Neural crest cell (in vitro differentiated cells): ENCODE measurements around the gene SYDE1. TPM values are rescaled to one million over a fixed set of nuclear protein-coding genes. Genes with fewer than 3 reads are reported as not detected.

Experiments
- DNase-seq: peaks from one replicate; pipeline ENCODE4 v3.0.0; 2021; ENCODE audit warnings: low read depth, mixed read lengths, low spot score
- H3K27ac Mint-ChIP-seq: one replicate; pipeline ENCODE4 v1.8.0; 2021; ENCODE audit warnings: mild to moderate bottlenecking, mixed read lengths; ENCODE audit not compliant: unreplicated experiment
- H3K27me3 Mint-ChIP-seq: 2 replicates; pipeline ENCODE4 v1.8.0; 2021; ENCODE audit warnings: low read depth, mild to moderate bottlenecking, mixed read lengths
- H3K36me3 Mint-ChIP-seq: 2 replicates; pipeline ENCODE4 v1.8.0; 2021; ENCODE audit warnings: low read depth, mild to moderate bottlenecking, mixed read lengths
- H3K4me1 Mint-ChIP-seq: 2 replicates; pipeline ENCODE4 v1.8.0; 2021; ENCODE audit warnings: mixed read lengths
- H3K4me3 Mint-ChIP-seq: one replicate; pipeline ENCODE4 v1.8.0; 2021; ENCODE audit warnings: mild to moderate bottlenecking, mixed read lengths
- H3K9me3 Mint-ChIP-seq: 2 replicates; pipeline ENCODE4 v1.8.0; 2021; ENCODE audit warnings: mixed read lengths
- CTCF ChIP-seq: fragments of 200-600 bp; sonication (generic); conservative IDR thresholded peaks from 2 replicates; pipeline ENCODE4 v1.5.0; 2021; ENCODE audit warnings: antibody characterized with exemption, mild to moderate bottlenecking
- total RNA-seq: library from RNA; stranded (reverse); gene quantifications from 2 replicates; pipeline ENCODE4 v1.2.1, GENCODE V29; 2021

SYDE1 gene
- total RNA-seq, 1 donor from 2014 or later = 24.7 TPM

GRCh38 chr19:15104411-15104810 lies 2.8 kb upstream of the SYDE1 start:
- Mint-ChIP-seq H3K4me1 (peaks cover 15% of the 10 kb centered on the region), H3K4me3 (peak overlapping the region; percentile 56), H3K36me3 (peaks cover 13% of the 10 kb centered on the region), H3K27ac (no peak overlapping the region), H3K9me3 (peaks cover 18% of the 10 kb centered on the region), H3K27me3 (peaks cover 3% of the 10 kb centered on the region)
- no peak for TF ChIP-seq CTCF
- DNase-seq = no peak

GRCh38 chr19:15105044-15105443 lies 2.2 kb upstream of the SYDE1 start:
- no peak for TF ChIP-seq CTCF
- Mint-ChIP-seq H3K4me3 (peak overlapping the region; percentile 56), H3K27ac (no peak overlapping the region), H3K9me3 (peaks cover 18% of the 10 kb centered on the region), H3K4me1 (peaks cover 15% of the 10 kb centered on the region), H3K36me3 (peaks cover 13% of the 10 kb centered on the region), H3K27me3 (peaks cover 3% of the 10 kb centered on the region)
- no peak for DNase-seq

GRCh38 chr19:15108145-15108844 lies 1.1 kb downstream of the SYDE1 start:
- Mint-ChIP-seq H3K4me1 (peaks cover 15% of the 10 kb centered on the region), H3K36me3 (peaks cover 21% of the 10 kb centered on the region), H3K27me3 (peaks cover 3% of the 10 kb centered on the region), H3K9me3 (peaks cover 12% of the 10 kb centered on the region), H3K27ac (peak overlapping the region; percentile 86), H3K4me3 (peak overlapping the region; percentile 79)
- DNase-seq = no peak
- no peak for TF ChIP-seq CTCF

- peak overlapping the region; percentile 79 for H3K4me3 Mint-ChIP-seq
- no peak for TF ChIP-seq CTCF
- no peak overlapping the region for H3K27ac Mint-ChIP-seq
- no peak for DNase-seq
- H3K4me1 Mint-ChIP-seq = peaks cover 15% of the 10 kb centered on the region
- H3K9me3 Mint-ChIP-seq = peaks cover 8% of the 10 kb centered on the region
- H3K27me3 Mint-ChIP-seq = peaks cover 2% of the 10 kb centered on the region
- peaks cover 17% of the 10 kb centered on the region for H3K36me3 Mint-ChIP-seq
Observed at GRCh38 chr19:15108845-15109767, 1.9 kb downstream of the SYDE1 start.

- Mint-ChIP-seq H3K27ac (no peak overlapping the region), H3K4me3 (no peak overlapping the region), H3K4me1 (peaks cover 15% of the 10 kb centered on the region), H3K27me3 (no peaks in the 10 kb centered on the region), H3K36me3 (peaks cover 12% of the 10 kb centered on the region), H3K9me3 (no peaks in the 10 kb centered on the region)
- no peak for DNase-seq
- no peak for TF ChIP-seq CTCF
Observed at GRCh38 chr19:15109768-15110417, 2.7 kb downstream of the SYDE1 start.
